Measurements from ENCODE around the gene TPSD1. TPM values are rescaled to one million over a fixed set of nuclear protein-coding genes. Genes with fewer than 3 reads are reported as not detected.

TPSD1 gene
- total and polyA plus RNA-seq, 9 of the 15 experiments (the other 6 are each of a cell fraction or from before 2014, with no cell fraction given) = not detected

- no peak overlapping the region for H3K9ac ChIP-seq (ENCODE audit: insufficient read depth in 1 of 2, low read depth in 2 of 2, low read length in 2 of 2)
- WGBS (ENCODE audit: insufficient coverage, low coverage, missing lambda C conversion rate) = 2% methylated on average over 13 of the region's 19 CpGs
- H3K9me3 ChIP-seq (replicated peaks; ENCODE audit: control insufficient read depth, insufficient read depth, low read depth, low read length) = peaks cover 7% of the 10 kb centered on the region; the same call in 1 of the 2 replicates
- H4K20me1 ChIP-seq (replicated peaks; ENCODE audit: control insufficient read depth, insufficient read depth, low read length) = no peaks in the 10 kb centered on the region
- no TSS peak for BruUV-seq (replicated peaks)
- intact Hi-C loops (cut with micrococcal nuclease) = no loop called here
- ChIA-PET POLR2A (no interaction called here), CTCF (ENCODE audit: low intra/inter-chr PET ratio) (no interaction called here)
- H3K27ac ChIP-seq (ENCODE audit: extremely low read depth, low read depth, low read length) = no peak overlapping the region
- H3K79me2 ChIP-seq (ENCODE audit: control insufficient read depth, insufficient read depth, low read length) = no peaks in the 10 kb centered on the region
- no peak for TF ChIP-seq NR0B1 (IDR thresholded peaks at IDR 0.05; ENCODE audit: partially characterized antibody)
- TF ChIP-seq SAP30 (IDR thresholded peaks at IDR 0.05; ENCODE audit: borderline replicate concordance, insufficient read depth, low read depth, low read length, poor library complexity, severe bottlenecking) = no peak
- TF ChIP-seq SP2 (IDR thresholded peaks at IDR 0.05; ENCODE audit: extremely low read depth, low read depth, low read length, poor library complexity, severe bottlenecking) = no peak
- TF ChIP-seq KDM4B (IDR thresholded peaks at IDR 0.05; ENCODE audit: borderline replicate concordance in 2 of 2, low read depth in 1 of 2) = no peak
- no peak for TF ChIP-seq MYBL2 (IDR thresholded peaks at IDR 0.05; ENCODE audit: low read depth)
- no peak for TF ChIP-seq MYBL2 (CRISPR knock-in tag; IDR thresholded peaks at IDR 0.05; ENCODE audit: borderline replicate concordance)
- TF ChIP-seq ZNF24 (IDR thresholded peaks at IDR 0.05) = no peak
- no peak for TF ChIP-seq POLR2B (IDR thresholded peaks at IDR 0.05; ENCODE audit: low read depth, partially characterized antibody)
- no peak for TF ChIP-seq TFAM (CRISPR knock-in tag; conservative IDR thresholded peaks at IDR 0.05)
- no peak for TF ChIP-seq USF1 (CRISPR knock-in tag; IDR thresholded peaks at IDR 0.05)
- TF ChIP-seq HOXB6 (CRISPR knock-in tag; IDR thresholded peaks at IDR 0.05; ENCODE audit: borderline replicate concordance) = no peak
- no peak for TF ChIP-seq CEBPZ (IDR thresholded peaks at IDR 0.05; ENCODE audit: borderline replicate concordance, low read depth, low read length)
- no peak for TF ChIP-seq POLR2AphosphoS5 (IDR thresholded peaks at IDR 0.05; ENCODE audit: control insufficient read depth, insufficient read depth, low read depth, low read length)
- TF ChIP-seq SAFB2 (IDR thresholded peaks at IDR 0.05; ENCODE audit: borderline replicate concordance, low read depth, low read length, severe bottlenecking) = no peak
- TF ChIP-seq ZNF224 (CRISPR knock-in tag; IDR thresholded peaks at IDR 0.05) = no peak
- no peak for TF ChIP-seq KAT7 (CRISPR knock-in tag; IDR thresholded peaks at IDR 0.05; ENCODE audit: borderline replicate concordance)
- no peak for TF ChIP-seq ZNF696 (CRISPR knock-in tag; conservative IDR thresholded peaks at IDR 0.05)
- no peaks in the 10 kb centered on the region for H3K36me3 ChIP-seq (ENCODE audit: control insufficient read depth, insufficient read depth, low read length)
- H3K27me3 ChIP-seq (ENCODE audit: control insufficient read depth in 2 of 2, insufficient read depth in 2 of 2, low read length in 2 of 2) = peaks cover 10 to 34% of the 10 kb centered on the region in 2 experiments; a peak in 4 of 5 replicates
- H3K4me3 ChIP-seq = no peak overlapping the region
- no peaks in the 10 kb centered on the region for H3K9me1 ChIP-seq (ENCODE audit: control insufficient read depth, insufficient read depth, low read length)
- DNase-seq (ENCODE audit: extremely low read depth in 1 of 4, low spot score in 3 of 4) (no peak), FAIRE-seq (no peak), ATAC-seq (no peak)
- no peak overlapping the region for H3K4me2 ChIP-seq (ENCODE audit: insufficient read depth, low read length)
- in situ Hi-C loops (cut with MboI) = no loop called here
- H3K4me1 ChIP-seq (replicated peaks in 1 of 2; ENCODE audit: control insufficient read depth in 2 of 2, insufficient read depth in 2 of 2, low read length in 2 of 2) = peaks cover 3 to 27% of the 10 kb centered on the region in 2 experiments; a peak in 3 of 5 replicates
- H2AFZ ChIP-seq (ENCODE audit: low read depth, low read length) = no peak overlapping the region
Observed at GRCh38 chr16:1265826-1266225, 10.0 kb downstream of the TPSD1 start.
